ENCODE measurements around the gene TSPAN12.
"Not testable (repeated sequence)": the region's sequence is repeated elsewhere in the genome, so short reads cannot be mapped to it uniquely, and the experiment has no call there.

The TSPAN12 gene

DNA sequence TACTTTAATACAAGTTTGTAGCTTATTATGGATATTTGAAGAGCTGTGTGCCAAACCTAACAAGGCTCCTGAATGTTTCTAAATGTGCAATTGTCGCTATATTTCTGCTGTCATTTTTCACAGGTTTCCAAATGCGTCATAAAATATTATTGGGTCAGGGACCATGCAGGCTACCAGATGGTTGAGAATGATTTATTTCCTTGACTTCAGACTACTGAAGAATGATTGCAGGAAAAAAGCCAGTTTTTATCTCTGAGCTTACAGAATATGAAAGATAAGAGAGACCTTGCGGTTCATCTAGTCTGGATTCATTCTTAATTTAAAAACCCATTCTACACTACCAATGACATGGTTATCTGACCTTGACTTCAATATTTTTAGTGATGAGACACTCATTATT lies 55.2 kb downstream of the TSPAN12 start:
- DNase-seq = no peak

GRCh38 chr7:120799813-120800475 lies 58.0 kb downstream of the TSPAN12 start:
- DNase-seq = peak in 1 of 2 experiments; percentile 10

- DNase-seq = no peak
These were observed 58.8 kb downstream of the TSPAN12 start for GRCh38 chr7:120799147-120799546.

GRCh38 chr7:120797026-120797645 lies 60.8 kb downstream of the TSPAN12 start:
- no peak for DNase-seq

- no peak for DNase-seq
These were observed 63.7 kb downstream of the TSPAN12 start for GRCh38 chr7:120794106-120794729.

- DNase-seq = no peak
These were observed 64.6 kb downstream of the TSPAN12 start for GRCh38 chr7:120793213-120793936.

- no peak for DNase-seq
These were observed 65.1 kb downstream of the TSPAN12 start for GRCh38 chr7:120792861-120793130.

DNA sequence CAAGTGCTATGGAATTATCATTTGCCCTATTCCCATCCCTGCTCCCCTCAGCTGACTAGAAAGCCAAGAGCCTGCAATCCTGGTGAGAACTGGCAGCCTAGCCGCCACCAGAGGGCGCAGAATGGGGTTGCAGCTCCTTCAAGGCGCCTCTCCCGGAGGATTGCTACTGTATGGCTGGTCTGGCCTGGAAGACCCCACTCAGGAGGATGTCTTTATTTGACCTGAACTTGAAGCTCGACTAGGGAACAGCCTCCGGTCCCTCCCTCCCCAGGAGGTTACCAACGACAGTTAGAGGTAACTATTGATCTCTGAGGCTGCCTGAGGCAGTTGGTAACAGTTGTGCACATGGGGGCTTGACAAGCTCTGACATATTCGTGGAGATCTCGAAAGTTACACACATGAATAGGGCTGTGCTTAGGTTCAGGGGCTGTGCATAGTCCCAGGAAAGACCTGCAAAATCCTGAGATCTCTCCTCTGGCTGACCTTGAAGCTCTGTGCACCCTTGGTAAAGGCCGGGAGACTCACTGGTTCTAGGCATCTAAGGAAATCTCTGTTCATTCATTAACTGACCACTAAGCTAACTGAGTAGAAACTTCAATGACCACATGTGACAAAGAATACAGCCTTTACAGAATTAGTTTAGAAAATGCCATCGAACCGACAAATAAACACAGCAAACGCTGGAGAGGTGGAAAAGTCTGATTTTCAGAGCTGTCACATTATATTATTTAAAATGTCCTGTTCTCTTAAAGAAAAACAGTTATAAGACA lies 65.7 kb downstream of the TSPAN12 start:
- DNase-seq = peak; percentile 46 to 74

DNA sequence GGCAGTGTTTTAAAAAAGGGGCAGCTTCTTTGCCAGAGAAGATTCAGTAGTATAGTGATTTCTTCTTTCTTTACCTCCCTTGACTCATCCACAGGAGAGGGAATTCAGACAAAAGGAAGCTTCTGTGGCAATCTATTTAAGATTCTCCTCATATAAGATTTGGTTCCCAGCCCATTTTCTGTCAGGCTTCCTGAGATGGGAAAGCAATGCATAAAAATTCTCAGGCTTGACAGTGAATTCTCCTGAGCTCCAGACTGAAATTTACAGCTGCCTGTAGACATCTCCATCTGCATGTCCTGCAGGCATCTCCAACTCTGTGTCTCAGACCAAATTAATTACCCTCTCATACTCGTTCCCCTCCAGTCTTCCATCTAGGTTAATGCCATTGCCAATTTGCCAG lies 72.8 kb downstream of the TSPAN12 start:
- DNase-seq = no peak

- no peak for DNase-seq
These were observed 74.2 kb downstream of the TSPAN12 start for GRCh38 chr7:120783721-120784120.

GRCh38 chr7:120783273-120783672 lies 74.7 kb downstream of the TSPAN12 start:
- DNase-seq = no peak

- not testable (repeated sequence) for DNase-seq
These were observed 76.0 kb downstream of the TSPAN12 start for GRCh38 chr7:120781924-120782323.

GRCh38 chr7:120780938-120781337 lies 77.0 kb downstream of the TSPAN12 start:
- no peak for DNase-seq

GRCh38 chr7:120780451-120780850 lies 77.5 kb downstream of the TSPAN12 start:
- DNase-seq = not testable (repeated sequence)

- DNase-seq = not testable (repeated sequence)
These were observed 78.9 kb downstream of the TSPAN12 start for GRCh38 chr7:120779078-120779477.

DNA sequence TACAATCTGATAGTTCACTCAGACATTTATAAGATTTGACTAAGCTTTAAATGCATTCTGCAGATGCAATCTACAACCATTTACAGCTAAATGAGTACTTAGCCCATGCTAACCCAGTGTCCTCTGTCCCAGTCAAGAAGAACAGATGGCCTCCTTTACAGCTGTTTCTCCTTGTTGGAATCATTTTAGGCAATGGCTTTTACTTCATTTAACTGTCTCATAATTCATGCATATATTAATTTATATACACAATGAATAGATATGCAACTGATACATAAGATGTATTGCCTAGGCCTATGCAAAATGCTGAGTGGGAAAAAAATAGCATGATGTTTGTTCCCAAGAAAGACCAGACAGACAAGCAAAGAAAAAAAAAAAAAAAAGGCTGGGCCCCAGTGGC lies 82.2 kb downstream of the TSPAN12 start:
- no peak for DNase-seq

- DNase-seq = no peak
These were observed 83.5 kb downstream of the TSPAN12 start for GRCh38 chr7:120774481-120774880.

GRCh38 chr7:120770206-120770605 lies 87.7 kb downstream of the TSPAN12 start:
- DNase-seq = no peak

DNA sequence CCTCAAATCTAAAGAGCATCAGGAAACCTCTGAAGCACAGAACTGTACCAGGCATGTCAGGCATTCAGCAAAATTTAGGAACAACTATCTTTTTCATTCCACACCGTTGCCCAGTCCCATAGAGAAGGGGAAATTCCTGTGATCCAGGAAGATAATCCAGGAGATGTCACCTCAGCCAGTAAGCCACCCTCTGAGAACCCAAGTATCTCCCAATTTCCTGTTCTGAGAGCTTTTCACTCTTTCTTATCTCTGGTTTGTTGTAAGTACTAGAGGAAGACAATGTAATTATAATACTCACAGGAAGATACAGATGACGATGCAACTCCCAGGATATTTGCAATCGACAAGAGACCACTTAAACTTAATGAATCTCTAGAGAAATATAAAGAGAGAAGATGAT lies 97.1 kb downstream of the TSPAN12 start:
- DNase-seq = no peak

- DNase-seq = no peak
These were observed 97.9 kb downstream of the TSPAN12 start for GRCh38 chr7:120760050-120760449.

DNA sequence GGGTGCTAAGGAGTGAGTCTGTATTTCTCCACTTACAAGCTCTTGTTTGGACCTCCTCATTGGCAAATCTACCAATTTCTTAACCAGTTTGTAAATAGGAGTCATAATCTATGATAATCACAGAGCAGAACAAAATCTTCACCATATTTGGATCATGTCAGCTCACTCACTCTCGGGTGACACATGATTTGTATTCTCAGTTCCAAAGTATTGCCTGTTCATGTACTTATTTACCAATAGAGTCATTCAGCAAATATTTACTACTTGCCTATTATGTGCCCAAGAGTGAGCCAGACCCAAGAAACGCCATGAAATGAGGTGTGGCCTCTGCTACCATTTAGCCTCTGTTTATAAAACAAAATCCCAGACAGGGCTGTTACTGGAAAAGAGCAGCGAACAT lies 114.8 kb downstream of the TSPAN12 start:
- no peak for DNase-seq

DNA sequence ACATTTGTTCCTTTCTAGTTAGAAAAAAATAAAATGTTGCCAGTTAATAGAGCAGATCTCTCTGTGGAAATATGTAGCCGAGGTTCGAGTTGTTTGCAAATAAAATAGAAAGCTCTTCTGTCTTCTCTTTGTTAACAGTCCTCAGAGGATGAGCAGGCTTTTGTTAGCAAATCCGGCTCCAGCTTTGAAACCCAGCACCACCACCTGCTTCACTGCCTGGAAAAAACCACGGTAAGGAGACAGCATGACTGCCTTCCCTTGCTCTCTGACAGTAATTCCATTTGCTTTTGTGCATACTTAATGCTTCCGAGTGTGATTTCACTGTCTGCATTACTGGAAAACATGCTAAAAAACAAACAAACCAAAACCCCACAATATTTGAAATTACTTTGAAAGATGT lies 115.6 kb downstream of the TSPAN12 start:
- no peak for DNase-seq

GRCh38 chr7:120741371-120742042 lies 116.4 kb downstream of the TSPAN12 start:
- DNase-seq = no peak
